ENCODE results near the gene DSE. TPM values are rescaled to one million over a fixed set of nuclear protein-coding genes. Genes with fewer than 3 reads are reported as not detected.

Gene DSE
- total RNA-seq, 1 experiment from 2014 or later: 9.8 TPM

DNA sequence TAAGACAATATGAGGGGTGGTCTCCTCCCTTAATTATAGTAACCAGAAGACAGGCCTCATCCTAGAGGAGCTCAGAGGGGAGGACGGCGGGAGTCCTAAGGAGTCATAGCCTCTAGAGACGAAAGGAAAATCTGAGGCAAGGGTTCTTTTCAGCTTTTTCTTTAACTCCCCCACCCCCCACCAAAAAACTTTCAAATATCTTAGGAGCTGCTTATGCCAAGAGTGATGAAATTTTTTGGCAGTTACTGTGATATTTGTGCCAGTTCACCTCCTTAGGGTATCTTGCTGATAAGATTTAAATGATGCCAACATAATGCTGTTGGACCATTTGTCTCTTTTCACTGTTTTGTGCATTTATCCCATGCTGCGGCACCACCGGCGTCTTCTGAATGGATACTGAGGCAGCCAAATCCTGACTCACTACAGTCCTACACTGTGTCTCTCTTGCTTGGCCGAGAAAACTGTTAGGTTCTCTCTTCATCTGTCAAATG is 44.5 kb upstream of the DSE start:
- H3K27me3 ChIP-seq (ENCODE audit: low read length): no peaks in the 10 kb centered on the region
- H3K4me2 ChIP-seq (ENCODE audit: low read length): no peak overlapping the region
- H4K20me1 ChIP-seq (ENCODE audit: low read length): no peaks in the 10 kb centered on the region
- H3K9me3 ChIP-seq (ENCODE audit: low read length): no peaks in the 10 kb centered on the region
- H3K9ac ChIP-seq (ENCODE audit: low read length): no peak overlapping the region
- no peaks in the 10 kb centered on the region for H3K36me3 ChIP-seq (ENCODE audit: low read depth, low read length)
- H3K4me3 ChIP-seq (ENCODE audit: low read length): no peak overlapping the region
- no peak overlapping the region for H3K27ac ChIP-seq (ENCODE audit: low read length)
- no peak for ATAC-seq
- intact Hi-C loops (cut with micrococcal nuclease): no loop called here
- no peak for DNase-seq
- no peaks in the 10 kb centered on the region for H3F3A ChIP-seq (ENCODE audit: low read length, unreplicated experiment)
- H3K79me2 ChIP-seq (ENCODE audit: low read length): no peaks in the 10 kb centered on the region
- ChIA-PET CTCF (no interaction called here), POLR2A (ENCODE audit: unreplicated experiment) (no interaction called here)
- no peak for TF ChIP-seq EZH2phosphoT487 (IDR thresholded peaks at IDR 0.05; ENCODE audit: borderline replicate concordance, low read length)
- no peak for TF ChIP-seq EZH2 (IDR thresholded peaks at IDR 0.05; ENCODE audit: low read length, unreplicated experiment)
- no peaks in the 10 kb centered on the region for H3K4me1 ChIP-seq (ENCODE audit: insufficient read depth, low read length)
- no peak overlapping the region for H2AFZ ChIP-seq (ENCODE audit: low read length)
- no TSS peak for BruUV-seq (replicated peaks)
- no peaks in the 10 kb centered on the region for H3K9me2 ChIP-seq (replicated peaks; ENCODE audit: low read length)

DNA sequence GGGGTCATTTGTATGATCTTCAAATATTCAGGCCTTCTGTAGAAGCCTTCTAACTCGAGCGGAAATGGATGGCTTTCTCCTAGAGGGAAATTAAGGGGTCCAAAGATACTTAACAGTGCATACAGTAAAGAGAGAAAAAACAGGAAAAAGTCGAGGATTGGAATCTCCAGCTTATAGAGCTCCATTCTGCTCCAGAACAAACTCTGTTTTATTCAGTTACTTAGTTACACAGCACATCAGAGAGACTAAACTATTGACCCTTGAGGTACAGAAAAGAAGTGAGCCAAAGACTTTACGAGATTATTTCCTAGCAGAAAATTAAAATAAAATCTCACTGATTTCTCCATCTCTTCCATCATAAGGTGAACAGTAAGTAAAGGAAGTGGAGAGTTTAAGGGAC is 43.8 kb upstream of the DSE start:
- ATAC-seq (no peak), DNase-seq (no peak)
- Histone ChIP-seq H2AFZ (ENCODE audit: low read length) (no peak overlapping the region), H3K79me2 (ENCODE audit: low read length) (no peaks in the 10 kb centered on the region), H3K4me2 (ENCODE audit: low read length) (no peak overlapping the region), H3F3A (ENCODE audit: low read length, unreplicated experiment) (no peaks in the 10 kb centered on the region), H3K36me3 (ENCODE audit: low read depth, low read length) (no peaks in the 10 kb centered on the region), H4K20me1 (ENCODE audit: low read length) (no peaks in the 10 kb centered on the region), H3K9me3 (ENCODE audit: low read length) (no peaks in the 10 kb centered on the region), H3K9me2 (replicated peaks; ENCODE audit: low read length) (no peaks in the 10 kb centered on the region), H3K27me3 (ENCODE audit: low read length) (no peaks in the 10 kb centered on the region), H3K9ac (ENCODE audit: low read length) (no peak overlapping the region), H3K4me3 (ENCODE audit: low read length) (no peak overlapping the region), H3K4me1 (ENCODE audit: insufficient read depth, low read length) (no peaks in the 10 kb centered on the region), H3K27ac (ENCODE audit: low read length) (no peak overlapping the region)
- ChIA-PET CTCF (no interaction called here), POLR2A (ENCODE audit: unreplicated experiment) (no interaction called here)
- no peak for TF ChIP-seq EZH2phosphoT487 (IDR thresholded peaks at IDR 0.05; ENCODE audit: borderline replicate concordance, low read length)
- no peak for TF ChIP-seq EZH2 (IDR thresholded peaks at IDR 0.05; ENCODE audit: low read length, unreplicated experiment)
- TF ChIP-seq, protein P1, sequence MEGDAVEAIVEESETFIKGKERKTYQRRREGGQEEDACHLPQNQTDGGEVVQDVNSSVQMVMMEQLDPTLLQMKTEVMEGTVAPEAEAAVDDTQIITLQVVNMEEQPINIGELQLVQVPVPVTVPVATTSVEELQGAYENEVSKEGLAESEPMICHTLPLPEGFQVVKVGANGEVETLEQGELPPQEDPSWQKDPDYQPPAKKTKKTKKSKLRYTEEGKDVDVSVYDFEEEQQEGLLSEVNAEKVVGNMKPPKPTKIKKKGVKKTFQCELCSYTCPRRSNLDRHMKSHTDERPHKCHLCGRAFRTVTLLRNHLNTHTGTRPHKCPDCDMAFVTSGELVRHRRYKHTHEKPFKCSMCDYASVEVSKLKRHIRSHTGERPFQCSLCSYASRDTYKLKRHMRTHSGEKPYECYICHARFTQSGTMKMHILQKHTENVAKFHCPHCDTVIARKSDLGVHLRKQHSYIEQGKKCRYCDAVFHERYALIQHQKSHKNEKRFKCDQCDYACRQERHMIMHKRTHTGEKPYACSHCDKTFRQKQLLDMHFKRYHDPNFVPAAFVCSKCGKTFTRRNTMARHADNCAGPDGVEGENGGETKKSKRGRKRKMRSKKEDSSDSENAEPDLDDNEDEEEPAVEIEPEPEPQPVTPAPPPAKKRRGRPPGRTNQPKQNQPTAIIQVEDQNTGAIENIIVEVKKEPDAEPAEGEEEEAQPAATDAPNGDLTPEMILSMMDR (conservative IDR thresholded peaks at IDR 0.05; ENCODE audit: low read depth, low read length): no peak
- intact Hi-C loops (cut with micrococcal nuclease): no loop called here
- no TSS peak for BruUV-seq (replicated peaks)

DNA sequence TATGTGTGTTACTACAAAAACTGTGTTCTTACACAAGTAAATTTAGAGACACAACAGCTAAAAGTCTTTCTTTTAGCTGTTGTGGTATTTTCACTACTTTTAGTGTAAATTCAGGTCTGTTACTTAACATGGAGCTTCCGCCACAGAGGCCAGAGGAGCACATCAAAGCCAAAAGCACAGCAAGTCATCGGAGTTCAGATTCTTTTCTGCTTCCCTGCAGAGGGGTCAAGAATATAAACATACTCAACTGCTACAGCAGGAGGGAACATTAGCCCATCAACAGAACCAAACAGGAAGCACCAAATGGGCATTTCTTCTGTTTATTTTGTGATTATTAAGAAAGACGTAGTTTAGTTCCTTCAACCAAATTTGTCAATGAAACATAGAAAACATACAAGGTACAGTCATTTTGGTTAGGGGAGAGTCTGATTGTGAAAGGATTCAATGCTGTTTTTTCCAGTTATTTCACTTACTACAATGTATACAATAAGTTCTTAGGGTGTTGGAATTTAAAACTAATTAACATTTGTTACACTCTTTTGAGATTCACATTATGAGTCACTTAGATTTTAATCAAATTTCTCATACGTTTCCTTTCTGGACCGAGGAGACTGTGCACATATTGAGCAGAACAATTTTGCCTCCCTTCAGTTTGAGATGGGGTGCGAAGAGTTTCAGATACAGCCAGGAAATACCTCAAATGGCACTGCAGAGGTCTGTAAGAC is 42.8 kb upstream of the DSE start:
- H3K9me2 ChIP-seq (replicated peaks; ENCODE audit: low read length): no peaks in the 10 kb centered on the region
- ChIA-PET CTCF (no interaction called here), POLR2A (ENCODE audit: unreplicated experiment) (no interaction called here)
- H3K9ac ChIP-seq (ENCODE audit: low read length): no peak overlapping the region
- H3K36me3 ChIP-seq (ENCODE audit: low read depth, low read length): no peaks in the 10 kb centered on the region
- intact Hi-C loops (cut with micrococcal nuclease): no loop called here
- H3K27me3 ChIP-seq (ENCODE audit: low read length): no peaks in the 10 kb centered on the region
- H3K79me2 ChIP-seq (ENCODE audit: low read length): no peaks in the 10 kb centered on the region
- no TSS peak for BruUV-seq (replicated peaks)
- no peak overlapping the region for H3K4me3 ChIP-seq (ENCODE audit: low read length)
- no peaks in the 10 kb centered on the region for H4K20me1 ChIP-seq (ENCODE audit: low read length)
- H3K9me3 ChIP-seq (ENCODE audit: low read length): no peaks in the 10 kb centered on the region
- H3F3A ChIP-seq (ENCODE audit: low read length, unreplicated experiment): no peaks in the 10 kb centered on the region
- H3K27ac ChIP-seq (ENCODE audit: low read length): no peak overlapping the region
- DNase-seq (no peak), ATAC-seq (no peak)
- H2AFZ ChIP-seq (ENCODE audit: low read length): no peak overlapping the region
- no peak for TF ChIP-seq EZH2 (IDR thresholded peaks at IDR 0.05; ENCODE audit: low read length, unreplicated experiment)
- TF ChIP-seq EZH2phosphoT487 (IDR thresholded peaks at IDR 0.05; ENCODE audit: borderline replicate concordance, low read length): no peak
- TF ChIP-seq, protein P1 (conservative IDR thresholded peaks at IDR 0.05; ENCODE audit: low read depth, low read length): no peak
- no peak overlapping the region for H3K4me2 ChIP-seq (ENCODE audit: low read length)
- no peaks in the 10 kb centered on the region for H3K4me1 ChIP-seq (ENCODE audit: insufficient read depth, low read length)

Data from PC-3 (cell line).